ENCODE data around the gene WDR5B.
"Not testable (repeated sequence)": the region's sequence is repeated elsewhere in the genome, so short reads cannot be mapped to it uniquely, and the experiment has no call there.

WDR5B gene

GRCh38 chr3:122451371-122451770, 35.5 kb upstream of the WDR5B start:
- no peak overlapping the region for H3K9ac ChIP-seq (ENCODE audit: low read depth, low read length)
- H3K9me3 ChIP-seq (ENCODE audit: insufficient read depth, low read length, severe bottlenecking), result no peaks in the 10 kb centered on the region
- no peak for DNase-seq
- no peak overlapping the region for H3K27ac ChIP-seq (ENCODE audit: low read length)
- H4K20me1 ChIP-seq (ENCODE audit: insufficient read depth, low read length), result no peaks in the 10 kb centered on the region
- peaks cover 67% of the 10 kb centered on the region for H3K36me3 ChIP-seq (ENCODE audit: insufficient read depth, low read length)
- no peak overlapping the region for H3K4me3 ChIP-seq (ENCODE audit: low read depth in 1 of 2, low read length in 2 of 2)
- no peaks in the 10 kb centered on the region for H3K27me3 ChIP-seq (ENCODE audit: insufficient read depth, low read length, poor library complexity)
- TF ChIP-seq CTCF (IDR thresholded peaks at IDR 0.05; ENCODE audit: borderline replicate concordance, extremely low read depth, low read length, poor library complexity, severe bottlenecking) (no peak), EZH2 (IDR thresholded peaks at IDR 0.05; ENCODE audit: borderline replicate concordance, low read depth, low read length, severe bottlenecking) (no peak)
- H2AFZ ChIP-seq (ENCODE audit: low read depth, low read length), result no peak overlapping the region
- peaks cover 5% of the 10 kb centered on the region; the same call in 1 of the 2 replicates for H3K79me2 ChIP-seq (ENCODE audit: insufficient read depth, low read length)
- no peak overlapping the region for H3K4me2 ChIP-seq (ENCODE audit: insufficient read depth, low read length)
- H3K4me1 ChIP-seq (ENCODE audit: insufficient read depth, low read length), result no peaks in the 10 kb centered on the region
- ATAC-seq (ENCODE audit: insufficient read depth, low read depth), result no peak

- not testable (repeated sequence) for H2AFZ ChIP-seq (ENCODE audit: low read depth, low read length); H3K27ac ChIP-seq (ENCODE audit: low read length); ATAC-seq (ENCODE audit: insufficient read depth, low read depth); DNase-seq; H3K9me3 ChIP-seq (ENCODE audit: insufficient read depth, low read length, severe bottlenecking); H3K4me2 ChIP-seq (ENCODE audit: insufficient read depth, low read length); H4K20me1 ChIP-seq (ENCODE audit: insufficient read depth, low read length); H3K27me3 ChIP-seq (ENCODE audit: insufficient read depth, low read length, poor library complexity); H3K9ac ChIP-seq (ENCODE audit: low read depth, low read length); H3K4me3 ChIP-seq (ENCODE audit: low read depth in 1 of 2, low read length in 2 of 2); H3K4me1 ChIP-seq (ENCODE audit: insufficient read depth, low read length)
- Histone ChIP-seq H3K79me2 (ENCODE audit: insufficient read depth, low read length) (peaks cover 14% of the 10 kb centered on the region; the same call in 1 of the 2 replicates), H3K36me3 (ENCODE audit: insufficient read depth, low read length) (peaks cover 67% of the 10 kb centered on the region)
Measured at GRCh38 chr3:122448218-122448617, 32.4 kb upstream of the WDR5B start.

GRCh38 chr3:122444491-122444887, 28.6 kb upstream of the WDR5B start:
- peaks cover 78% of the 10 kb centered on the region for H3K36me3 ChIP-seq (ENCODE audit: insufficient read depth, low read length)
- not testable (repeated sequence) for H3K4me1 ChIP-seq (ENCODE audit: insufficient read depth, low read length)

GRCh38 chr3:122443762-122444490, 28.1 kb upstream of the WDR5B start:
- peaks cover 78% of the 10 kb centered on the region for H3K36me3 ChIP-seq (ENCODE audit: insufficient read depth, low read length)
- not testable (repeated sequence) for DNase-seq; ATAC-seq (ENCODE audit: insufficient read depth, low read depth)

More at GRCh38 chr3:122444491-122444887, 28.6 kb upstream of the WDR5B start:
- peaks cover 14% of the 10 kb centered on the region; the same call in 1 of the 2 replicates for H3K79me2 ChIP-seq (ENCODE audit: insufficient read depth, low read length)
- not testable (repeated sequence) for H3K4me3 ChIP-seq (ENCODE audit: low read depth in 1 of 2, low read length in 2 of 2); H2AFZ ChIP-seq (ENCODE audit: low read depth, low read length); ATAC-seq (ENCODE audit: insufficient read depth, low read depth); H3K9me3 ChIP-seq (ENCODE audit: insufficient read depth, low read length, severe bottlenecking); DNase-seq; H3K27ac ChIP-seq (ENCODE audit: low read length); H3K27me3 ChIP-seq (ENCODE audit: insufficient read depth, low read length, poor library complexity); H3K9ac ChIP-seq (ENCODE audit: low read depth, low read length); H3K4me2 ChIP-seq (ENCODE audit: insufficient read depth, low read length); H4K20me1 ChIP-seq (ENCODE audit: insufficient read depth, low read length)

GRCh38 chr3:122443090-122443489, 27.2 kb upstream of the WDR5B start:
- Histone ChIP-seq H3K4me3 (ENCODE audit: low read depth in 1 of 2, low read length in 2 of 2) (no peak overlapping the region), H2AFZ (ENCODE audit: low read depth, low read length) (no peak overlapping the region), H3K4me1 (ENCODE audit: insufficient read depth, low read length) (no peaks in the 10 kb centered on the region), H4K20me1 (ENCODE audit: insufficient read depth, low read length) (no peaks in the 10 kb centered on the region), H3K79me2 (ENCODE audit: insufficient read depth, low read length) (peaks cover 8% of the 10 kb centered on the region; the same call in 1 of the 2 replicates), H3K27ac (ENCODE audit: low read length) (no peak overlapping the region), H3K27me3 (ENCODE audit: insufficient read depth, low read length, poor library complexity) (no peaks in the 10 kb centered on the region), H3K9ac (ENCODE audit: low read depth, low read length) (no peak overlapping the region), H3K36me3 (ENCODE audit: insufficient read depth, low read length) (peaks cover 78% of the 10 kb centered on the region), H3K4me2 (ENCODE audit: insufficient read depth, low read length) (no peak overlapping the region), H3K9me3 (ENCODE audit: insufficient read depth, low read length, severe bottlenecking) (no peaks in the 10 kb centered on the region)
- no peak for DNase-seq
- TF ChIP-seq EZH2 (IDR thresholded peaks at IDR 0.05; ENCODE audit: borderline replicate concordance, low read depth, low read length, severe bottlenecking), result no peak
- no peak for TF ChIP-seq CTCF (IDR thresholded peaks at IDR 0.05; ENCODE audit: borderline replicate concordance, extremely low read depth, low read length, poor library complexity, severe bottlenecking)
- no peak for ATAC-seq (ENCODE audit: insufficient read depth, low read depth)

More at GRCh38 chr3:122443762-122444490, 28.1 kb upstream of the WDR5B start:
- H3K4me1 ChIP-seq (ENCODE audit: insufficient read depth, low read length); H3K27ac ChIP-seq (ENCODE audit: low read length); H4K20me1 ChIP-seq (ENCODE audit: insufficient read depth, low read length); H3K9ac ChIP-seq (ENCODE audit: low read depth, low read length); H3K27me3 ChIP-seq (ENCODE audit: insufficient read depth, low read length, poor library complexity); H2AFZ ChIP-seq (ENCODE audit: low read depth, low read length); H3K4me2 ChIP-seq (ENCODE audit: insufficient read depth, low read length); H3K9me3 ChIP-seq (ENCODE audit: insufficient read depth, low read length, severe bottlenecking); H3K4me3 ChIP-seq (ENCODE audit: low read depth in 1 of 2, low read length in 2 of 2): not testable (repeated sequence)
- peaks cover 11% of the 10 kb centered on the region; the same call in 1 of the 2 replicates for H3K79me2 ChIP-seq (ENCODE audit: insufficient read depth, low read length)

All from DND-41 (cell line).